HEK293 (cell line): ENCODE measurements around the gene TMEM212.

ENCODE experiments used
- CTCF ChIA-PET: fragments of 350-600 bp; formaldehyde crosslinking; extraction: SDS; loops from one replicate; lab custom pipeline; 2021; ENCODE audit warnings: antibody characterized with exemption; lab: Yijun Ruan, JAX
- POLR2A ChIA-PET: fragments of 300-600 bp; formaldehyde crosslinking; extraction: SDS; loops from one replicate; lab custom pipeline; 2020; ENCODE audit warnings: antibody characterized with exemption, inconsistent platforms; lab: Yijun Ruan, JAX
- H3K27ac ChIP-seq: fragments of 200-500 bp; sonication (Bioruptor generic); 2 replicates; pipeline ENCODE4 v1.5.1; 2014; ENCODE audit warnings: low read depth, low read length, control low read depth, inconsistent platforms; ENCODE audit errors: extremely low read depth
- H3K36me3 ChIP-seq, 2 experiments: fragments of 200-500 bp in 1 of 2; sonication (Bioruptor generic) in 1 of 2; 1 replicate in 1 of 2; 2 replicates in 1 of 2; pipeline ENCODE4 v1.5.1; 2014 to 2017; ENCODE audit warnings: inconsistent platforms in 2 of 2, low read length in 2 of 2; ENCODE audit not compliant: control insufficient read depth in 2 of 2, insufficient read depth in 1 of 2
- H3K4me1 ChIP-seq: fragments of 200-500 bp; sonication (Bioruptor generic); 2 replicates; pipeline ENCODE4 v1.5.1; 2014; ENCODE audit warnings: mild to moderate bottlenecking, low read length, inconsistent platforms; ENCODE audit not compliant: control insufficient read depth, insufficient read depth
- H3K4me3 ChIP-seq: 2 replicates; pipeline ENCODE4 v1.5.1; 2011; ENCODE audit warnings: low read depth, mild to moderate bottlenecking, control low read depth, low read length, moderate library complexity
- H3K9me3 ChIP-seq: fragments of 200-500 bp; sonication (Bioruptor generic); 2 replicates; pipeline ENCODE4 v1.5.1; 2014; ENCODE audit warnings: low read depth, low read length, inconsistent platforms; ENCODE audit not compliant: control insufficient read depth, insufficient read depth
- SCRT2 ChIP-seq: fragments of 450-650 bp; formaldehyde crosslinking; IDR thresholded peaks from 2 replicates; pipeline ENCODE4 v1.5.1; 2016; ENCODE audit warnings: missing biosample characterization, missing genetic modification characterization
- ZBTB17 ChIP-seq: fragments of 450-650 bp; formaldehyde crosslinking; IDR thresholded peaks from 2 replicates; pipeline ENCODE4 v1.5.1; 2016; ENCODE audit warnings: missing biosample characterization, missing genetic modification characterization
- ZFP69B ChIP-seq: fragments of 450-650 bp; formaldehyde crosslinking; IDR thresholded peaks from 2 replicates; pipeline ENCODE4 v1.5.1; 2016; ENCODE audit warnings: missing biosample characterization, missing genetic modification characterization
- ZNF121 ChIP-seq: fragments of 450-650 bp; formaldehyde crosslinking; IDR thresholded peaks from 2 replicates; pipeline ENCODE4 v1.5.1; 2016; ENCODE audit warnings: missing biosample characterization, missing genetic modification characterization
- ZNF214 ChIP-seq: fragments of 450-650 bp; formaldehyde crosslinking; IDR thresholded peaks from 2 replicates; pipeline ENCODE4 v1.5.1; 2017; ENCODE audit warnings: missing biosample characterization, mild to moderate bottlenecking, missing genetic modification characterization, borderline replicate concordance
- ZNF302 ChIP-seq: fragments of 450-650 bp; formaldehyde crosslinking; IDR thresholded peaks from 2 replicates; pipeline ENCODE4 v1.5.1; 2016; ENCODE audit warnings: missing biosample characterization, missing genetic modification characterization, low read depth
- ZNF341 ChIP-seq: fragments of 450-650 bp; formaldehyde crosslinking; IDR thresholded peaks from 2 replicates; pipeline ENCODE4; 2016; ENCODE audit warnings: low read depth, missing biosample characterization, missing genetic modification characterization
- ZNF366 ChIP-seq: fragments of 450-650 bp; formaldehyde crosslinking; conservative IDR thresholded peaks from 2 replicates; pipeline ENCODE4 v1.5.1; 2016; ENCODE audit warnings: missing biosample characterization, missing genetic modification characterization
- ZNF521 ChIP-seq: fragments of 450-650 bp; formaldehyde crosslinking; IDR thresholded peaks from 2 replicates; pipeline ENCODE4 v1.5.1; 2017; ENCODE audit warnings: missing biosample characterization, mild to moderate bottlenecking, missing genetic modification characterization
- ZNF585B ChIP-seq: fragments of 450-650 bp; formaldehyde crosslinking; IDR thresholded peaks from 2 replicates; pipeline ENCODE4 v1.5.1; 2016; ENCODE audit warnings: missing biosample characterization, missing genetic modification characterization
- ZNF600 ChIP-seq: fragments of 450-650 bp; formaldehyde crosslinking; IDR thresholded peaks from 2 replicates; pipeline ENCODE4 v1.5.1; 2016; ENCODE audit warnings: missing biosample characterization, missing genetic modification characterization
- ZNF768 ChIP-seq: fragments of 450-650 bp; formaldehyde crosslinking; IDR thresholded peaks from 2 replicates; pipeline ENCODE4 v1.5.1; 2018; ENCODE audit warnings: missing biosample characterization, mild to moderate bottlenecking, missing genetic modification characterization
- TF ChIP-seq, protein P1 (sequence below): fragments of 450-650 bp; formaldehyde crosslinking; IDR thresholded peaks from 2 replicates; pipeline ENCODE4 v1.5.1; 2016; ENCODE audit warnings: missing biosample characterization, missing genetic modification characterization
- TF ChIP-seq, protein P2 (sequence below): fragments of 450-650 bp; formaldehyde crosslinking; IDR thresholded peaks from 2 replicates; pipeline ENCODE4; 2016; ENCODE audit warnings: missing biosample characterization, missing genetic modification characterization
- TF ChIP-seq, protein P3 (sequence below): fragments of 450-650 bp; formaldehyde crosslinking; IDR thresholded peaks from 2 replicates; pipeline ENCODE4 v1.5.1; 2017; ENCODE audit warnings: missing biosample characterization, missing genetic modification characterization
- TF ChIP-seq, protein P4 (sequence below): fragments of 450-650 bp; formaldehyde crosslinking; IDR thresholded peaks from 2 replicates; pipeline ENCODE4 v1.5.1; 2016; ENCODE audit warnings: missing biosample characterization, missing genetic modification characterization

Gene TMEM212

DNA sequence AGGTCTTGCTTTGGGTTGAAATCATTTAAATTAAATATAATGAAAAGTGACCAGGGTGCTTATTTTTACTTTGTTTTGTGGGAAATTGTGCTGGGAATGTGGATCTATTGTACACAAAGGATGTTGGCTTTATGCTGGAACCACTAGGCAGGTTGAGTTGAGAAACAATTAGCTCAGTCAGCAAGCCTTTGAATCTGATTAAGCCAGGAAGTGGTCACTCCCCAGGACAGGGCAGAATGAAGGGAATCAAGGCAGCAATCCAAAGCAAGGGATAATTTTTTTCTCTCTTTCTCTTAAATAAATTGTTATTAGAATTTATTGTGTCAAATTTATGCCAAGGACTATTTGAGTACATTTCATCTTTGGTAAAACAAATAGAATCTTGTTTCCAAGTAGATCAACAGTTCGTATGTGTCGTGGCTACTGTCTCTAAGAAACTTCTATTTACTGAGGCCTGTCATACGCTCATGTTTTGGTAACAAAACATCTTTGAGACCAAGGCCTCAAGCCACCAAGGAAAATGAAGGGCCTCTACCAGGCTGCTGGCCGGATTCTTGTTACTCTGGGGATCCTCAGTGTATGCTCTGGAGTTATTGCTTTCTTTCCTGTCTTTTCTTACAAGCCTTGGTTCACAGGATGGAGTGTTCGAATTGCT lies at the start of gene TMEM212:
TMEM212 (plus strand) TSS at position 486 of the 655 bp plus-strand sequence; CDS start at position 521, 35 bp downstream.
- Histone ChIP-seq H3K9me3 (no peaks in the 10 kb centered on the region), H3K36me3 (no peaks in the 10 kb centered on the region), H3K4me3 (no peak within 1 kb of the TSS), H3K27ac (no peak within 1 kb of the TSS), H3K4me1 (no peaks in the 10 kb centered on the region)
- TF ChIP-seq, protein P1, sequence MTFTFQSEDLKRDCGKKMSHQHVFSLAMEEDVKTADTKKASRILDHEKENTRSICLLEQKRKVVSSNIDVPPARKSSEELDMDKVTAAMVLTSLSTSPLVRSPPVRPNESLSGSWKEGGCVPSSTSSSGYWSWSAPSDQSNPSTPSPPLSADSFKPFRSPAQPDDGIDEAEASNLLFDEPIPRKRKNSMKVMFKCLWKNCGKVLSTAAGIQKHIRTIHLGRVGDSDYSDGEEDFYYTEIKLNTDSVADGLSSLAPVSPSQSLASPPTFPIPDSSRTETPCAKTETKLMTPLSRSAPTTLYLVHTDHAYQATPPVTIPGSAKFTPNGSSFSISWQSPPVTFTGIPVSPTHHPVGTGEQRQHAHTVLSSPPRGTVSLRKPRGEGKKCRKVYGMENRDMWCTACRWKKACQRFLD (tag by site-specific recombination): no peak
- TF ChIP-seq ZNF121 (tag by site-specific recombination) (no peak), ZNF341 (tag by site-specific recombination) (no peak), ZNF366 (tag by site-specific recombination) (no peak), ZNF302 (tag by site-specific recombination) (no peak), ZNF214 (tag by site-specific recombination) (no peak), ZNF600 (tag by site-specific recombination) (no peak), ZNF521 (tag by site-specific recombination) (no peak), SCRT2 (tag by site-specific recombination) (no peak)
- TF ChIP-seq, protein P2, sequence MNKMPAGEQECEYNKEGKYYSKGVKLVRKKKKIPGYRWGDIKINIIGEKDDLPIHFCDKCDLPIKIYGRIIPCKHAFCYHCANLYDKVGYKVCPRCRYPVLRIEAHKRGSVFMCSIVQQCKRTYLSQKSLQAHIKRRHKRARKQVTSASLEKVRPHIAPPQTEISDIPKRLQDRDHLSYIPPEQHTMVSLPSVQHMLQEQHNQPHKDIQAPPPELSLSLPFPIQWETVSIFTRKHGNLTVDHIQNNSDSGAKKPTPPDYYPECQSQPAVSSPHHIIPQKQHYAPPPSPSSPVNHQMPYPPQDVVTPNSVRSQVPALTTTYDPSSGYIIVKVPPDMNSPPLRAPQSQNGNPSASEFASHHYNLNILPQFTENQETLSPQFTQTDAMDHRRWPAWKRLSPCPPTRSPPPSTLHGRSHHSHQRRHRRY (tag by site-specific recombination): no peak
- TF ChIP-seq, protein P3, sequence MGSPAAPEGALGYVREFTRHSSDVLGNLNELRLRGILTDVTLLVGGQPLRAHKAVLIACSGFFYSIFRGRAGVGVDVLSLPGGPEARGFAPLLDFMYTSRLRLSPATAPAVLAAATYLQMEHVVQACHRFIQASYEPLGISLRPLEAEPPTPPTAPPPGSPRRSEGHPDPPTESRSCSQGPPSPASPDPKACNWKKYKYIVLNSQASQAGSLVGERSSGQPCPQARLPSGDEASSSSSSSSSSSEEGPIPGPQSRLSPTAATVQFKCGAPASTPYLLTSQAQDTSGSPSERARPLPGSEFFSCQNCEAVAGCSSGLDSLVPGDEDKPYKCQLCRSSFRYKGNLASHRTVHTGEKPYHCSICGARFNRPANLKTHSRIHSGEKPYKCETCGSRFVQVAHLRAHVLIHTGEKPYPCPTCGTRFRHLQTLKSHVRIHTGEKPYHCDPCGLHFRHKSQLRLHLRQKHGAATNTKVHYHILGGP (tag by site-specific recombination): no peak
- ChIA-PET POLR2A (no interaction called here), CTCF (no interaction called here)

GRCh38 chr3:171796625-171797264 lies 46.4 kb upstream of the TMEM212 start:
- POLR2A ChIA-PET: no interaction called here
- Histone ChIP-seq H3K4me1 (peaks cover 15% of the 10 kb centered on the region), H3K9me3 (no peaks in the 10 kb centered on the region), H3K36me3 (no peaks in the 10 kb centered on the region), H3K4me3 (no peak overlapping the region), H3K27ac (no peak overlapping the region)
- TF ChIP-seq, protein P4, sequence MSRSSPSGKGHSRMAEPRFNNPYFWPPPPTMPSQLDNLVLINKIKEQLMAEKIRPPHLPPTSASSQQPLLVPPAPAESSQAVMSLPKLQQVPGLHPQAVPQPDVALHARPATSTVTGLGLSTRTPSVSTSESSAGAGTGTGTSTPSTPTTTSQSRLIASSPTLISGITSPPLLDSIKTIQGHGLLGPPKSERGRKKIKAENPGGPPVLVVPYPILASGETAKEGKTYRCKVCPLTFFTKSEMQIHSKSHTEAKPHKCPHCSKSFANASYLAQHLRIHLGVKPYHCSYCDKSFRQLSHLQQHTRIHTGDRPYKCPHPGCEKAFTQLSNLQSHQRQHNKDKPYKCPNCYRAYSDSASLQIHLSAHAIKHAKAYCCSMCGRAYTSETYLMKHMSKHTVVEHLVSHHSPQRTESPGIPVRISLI (tag by site-specific recombination): no peak
- TF ChIP-seq ZBTB17 (tag by site-specific recombination) (peak; percentile 64; the same call in 1 of the 2 replicates), ZNF768 (tag by site-specific recombination) (no peak), ZNF585B (no peak), ZFP69B (tag by site-specific recombination) (no peak), ZNF600 (tag by site-specific recombination) (peak; percentile 41; the same call in 1 of the 2 replicates)
- CTCF ChIA-PET: no interaction called here
